NCI-H2107 (cell line): ENCODE results near the gene TRIM3.

Experiments
- DNase-seq: peaks from one replicate; lab custom pipeline; 2025; lab: John Stamatoyannopoulos, UW

TRIM3 gene

GRCh38 chr11:6437993-6438392, 35.7 kb downstream of the TRIM3 start:
- DNase-seq = no peak

GRCh38 chr11:6437423-6437822, 36.3 kb downstream of the TRIM3 start:
- DNase-seq = no peak

DNA sequence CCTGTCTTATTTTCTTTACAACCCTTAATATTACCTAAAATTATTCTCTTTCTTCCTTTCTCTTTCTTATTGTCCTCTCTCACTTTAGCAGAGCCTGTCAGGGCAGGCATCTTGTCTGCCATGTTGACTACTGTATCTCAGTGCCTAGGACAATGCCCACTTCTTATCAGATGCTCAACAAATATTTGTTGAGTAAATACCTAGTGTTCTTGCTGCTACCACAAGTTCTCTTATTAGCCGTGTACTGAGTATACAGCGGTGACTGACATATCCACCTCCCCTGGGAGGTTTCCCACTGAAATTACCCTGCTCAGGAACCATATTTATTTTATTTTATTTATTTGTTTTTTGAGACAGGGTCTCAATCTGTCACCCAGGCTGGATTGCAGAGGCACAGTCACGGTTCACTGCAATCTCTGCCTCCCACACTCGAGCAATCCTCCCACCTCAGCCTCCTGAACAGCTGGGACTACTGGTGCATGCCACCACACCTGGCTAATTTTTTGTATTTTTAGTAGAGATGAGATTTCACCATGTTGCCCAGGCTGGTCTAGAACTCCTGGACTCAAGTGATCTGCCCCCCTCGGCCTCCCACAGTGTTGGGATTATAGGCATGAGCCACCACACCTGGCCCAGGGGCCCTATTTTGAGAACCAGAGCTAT, 39.6 kb downstream of the TRIM3 start:
- DNase-seq = no peak

DNA sequence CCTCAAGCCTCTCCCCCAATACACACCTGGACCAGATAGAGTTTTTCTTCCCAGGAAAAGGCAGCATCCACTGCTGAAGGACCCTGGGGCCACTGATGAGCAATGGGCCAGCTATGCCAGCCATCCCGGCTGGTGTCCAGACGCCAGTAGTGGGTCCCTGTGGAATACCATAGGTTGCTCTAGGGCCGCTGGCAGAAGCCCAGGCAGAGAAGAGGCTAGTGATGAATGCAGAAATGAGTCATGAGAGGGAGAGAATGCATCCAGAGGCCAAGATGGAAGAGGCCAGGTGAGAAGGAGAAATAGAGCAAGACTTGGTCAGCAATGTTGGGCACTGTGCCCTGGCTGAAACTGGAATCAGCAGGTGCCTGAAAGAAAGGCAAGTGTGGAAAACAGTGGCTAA, 41.9 kb downstream of the TRIM3 start:
- no peak for DNase-seq

- DNase-seq = no peak
Observed at GRCh38 chr11:6427516-6427915, 46.2 kb downstream of the TRIM3 start.

DNA sequence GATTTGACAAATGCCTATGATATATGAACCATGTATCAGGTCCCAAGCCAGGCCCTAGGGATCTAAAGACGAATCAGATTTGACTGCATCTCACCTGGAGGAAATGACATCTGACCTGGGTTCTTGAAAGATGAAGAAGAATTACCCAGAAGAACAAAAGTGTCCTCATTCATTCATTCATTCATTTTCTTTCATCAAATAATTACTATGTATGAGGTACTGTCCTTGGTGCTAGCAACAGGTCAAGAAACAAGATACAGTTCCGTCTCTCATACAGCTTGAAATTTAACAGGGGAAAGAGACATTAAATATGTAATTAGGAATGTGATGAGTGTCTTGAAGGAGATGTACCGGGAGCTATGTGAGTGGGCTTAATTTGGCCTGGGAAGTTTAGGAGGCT, 53.1 kb downstream of the TRIM3 start:
- DNase-seq = no peak

DNA sequence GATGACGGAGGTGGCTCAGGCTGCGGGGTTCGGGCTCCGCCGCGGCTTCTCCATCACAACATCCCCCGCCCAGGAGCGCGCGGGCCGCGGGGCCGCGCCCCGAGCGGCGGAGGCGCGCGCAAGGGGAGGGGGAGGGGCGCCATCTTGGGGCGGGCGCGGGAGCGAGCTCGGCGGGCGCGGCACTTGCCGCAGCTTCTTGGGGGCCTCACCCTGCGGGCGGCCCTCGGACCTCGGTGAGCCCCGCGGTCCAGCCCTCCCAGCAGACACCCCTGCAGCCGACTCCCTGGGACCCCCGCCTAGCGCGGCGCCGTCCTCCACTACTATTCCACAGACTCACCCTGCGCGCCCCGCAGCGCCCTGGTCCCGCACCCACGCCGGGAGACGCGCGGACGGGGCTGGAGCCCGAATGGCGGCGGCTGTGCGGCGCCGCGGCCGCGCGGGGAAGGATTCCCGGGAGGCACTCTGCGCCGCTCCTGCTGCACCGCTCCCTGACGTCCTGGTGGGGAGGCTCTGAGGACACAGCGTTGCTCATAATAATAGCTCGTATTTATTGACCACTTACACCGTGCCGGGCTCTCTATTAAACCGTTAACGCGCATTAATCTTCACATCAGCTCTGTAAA, 54.6 kb downstream of the TRIM3 start, which contains the start of gene APBB1:
TSS of gene APBB1 (minus strand) at position 86 of the 623 bp plus-strand sequence. CDS start 7,747 bp downstream, outside the sequence.
- DNase-seq = peak; percentile 40

GRCh38 chr11:6418557-6419008, 55.2 kb downstream of the TRIM3 start:
- DNase-seq = peak; percentile 10

DNA sequence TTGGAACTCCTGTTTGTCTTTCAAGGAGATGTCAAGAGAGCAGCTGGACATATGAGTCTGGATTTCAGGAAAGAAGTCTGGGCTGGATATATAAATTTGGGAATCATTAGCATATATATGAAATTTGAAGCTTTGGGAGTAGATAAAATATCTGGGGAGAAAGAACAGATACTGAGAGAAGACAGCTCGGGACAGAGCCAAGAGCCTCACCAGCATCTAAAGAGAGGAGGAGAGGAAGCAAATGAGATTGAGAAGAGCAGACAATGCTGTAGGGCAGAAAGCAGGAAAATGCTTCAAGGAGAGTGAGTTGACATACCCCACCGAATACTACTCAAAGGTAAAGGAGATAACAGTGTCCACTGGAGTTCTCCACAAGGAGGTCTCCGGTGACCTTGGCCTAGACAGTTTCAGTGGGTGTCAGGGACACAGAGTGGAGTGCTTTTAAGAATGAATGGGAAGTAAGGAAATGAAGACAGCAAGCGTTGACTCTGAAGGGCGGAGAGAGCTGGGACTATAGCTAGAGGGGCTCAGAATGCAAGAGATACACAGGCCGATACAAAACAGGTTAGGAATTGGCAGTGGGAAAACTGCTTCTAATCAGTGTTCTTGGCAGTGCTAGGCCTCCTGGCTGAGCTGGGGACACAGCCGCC, 55.7 kb downstream of the TRIM3 start:
- no peak for DNase-seq

- no peak for DNase-seq
Observed at GRCh38 chr11:6415797-6416196, 57.9 kb downstream of the TRIM3 start.

- DNase-seq = no peak
Observed at GRCh38 chr11:6414874-6415328, 58.8 kb downstream of the TRIM3 start.

DNA sequence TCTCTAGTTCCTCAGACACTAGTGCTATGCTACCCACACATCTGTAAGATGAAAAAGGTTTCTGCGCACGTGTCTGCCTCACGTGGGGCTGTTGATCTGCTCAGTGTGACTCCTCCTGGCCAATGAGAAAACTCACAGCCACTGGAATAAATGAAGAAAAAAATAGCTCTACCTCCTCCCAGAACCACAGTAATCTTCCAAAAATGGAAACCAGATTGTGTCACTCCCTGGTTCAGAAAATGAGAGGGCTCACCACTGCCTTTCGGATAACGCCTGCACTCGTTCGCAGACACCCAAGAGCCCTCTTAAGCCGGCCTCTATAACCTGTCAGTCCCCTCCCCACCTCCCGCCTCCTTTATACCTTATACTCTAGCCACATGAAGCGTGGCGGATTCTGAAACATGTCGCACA, 59.9 kb downstream of the TRIM3 start:
- DNase-seq = no peak

GRCh38 chr11:6411594-6412031, 62.1 kb downstream of the TRIM3 start:
- no peak for DNase-seq

- no peak for DNase-seq
Observed at GRCh38 chr11:6410695-6411430, 62.9 kb downstream of the TRIM3 start.

DNA sequence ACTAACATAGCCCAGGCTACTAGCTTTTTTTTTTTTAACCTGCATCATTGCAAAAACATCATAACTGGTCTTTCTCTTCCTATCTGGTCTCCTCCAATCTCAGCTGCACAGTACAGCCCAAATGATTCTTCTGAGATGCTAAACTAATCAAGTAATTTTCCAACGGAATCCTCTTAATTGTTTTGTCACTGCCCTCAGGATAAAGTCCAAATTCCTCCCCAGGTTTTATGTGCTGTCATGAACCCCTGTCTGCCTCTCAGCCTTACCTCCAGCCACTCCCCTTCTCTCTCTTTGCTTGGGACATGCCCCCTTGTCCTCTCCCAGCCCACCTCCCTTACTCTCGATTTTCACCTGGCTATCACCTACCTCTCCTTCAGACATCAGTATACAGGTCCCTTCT, 67.4 kb downstream of the TRIM3 start:
- DNase-seq = no peak

GRCh38 chr11:6405846-6406245, 67.9 kb downstream of the TRIM3 start:
- DNase-seq = no peak

DNA sequence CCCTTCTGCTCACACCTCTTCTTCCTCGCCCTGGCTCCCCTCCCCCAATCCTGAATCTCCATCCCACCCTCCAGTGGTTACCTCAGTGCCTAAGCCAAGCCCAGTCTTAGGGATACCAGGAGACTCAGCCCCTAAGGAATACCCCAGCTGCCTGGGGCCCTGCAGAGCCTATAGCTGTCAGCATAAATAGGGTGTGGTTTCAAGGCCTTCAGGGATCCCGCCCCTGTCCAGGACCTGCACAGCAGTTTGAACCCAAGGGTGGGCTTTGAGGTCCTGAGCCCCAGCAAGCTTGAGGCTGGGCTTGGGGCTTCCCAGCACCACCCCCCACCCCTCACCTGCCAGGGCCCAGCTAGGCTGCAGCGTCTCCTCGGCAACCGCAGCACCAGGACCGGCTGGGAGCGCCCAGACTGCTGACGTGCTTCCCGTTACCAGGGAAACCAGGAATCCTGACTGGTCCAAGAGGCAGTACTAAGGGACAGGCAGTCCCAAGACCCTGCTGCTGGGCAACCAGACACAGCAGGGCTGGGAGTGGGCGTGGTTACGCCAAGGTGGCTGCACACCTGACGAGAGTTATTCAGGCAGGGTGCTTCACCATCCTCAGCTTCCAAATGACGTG, 68.6 kb downstream of the TRIM3 start:
- DNase-seq = no peak

GRCh38 chr11:6404342-6405051, 69.2 kb downstream of the TRIM3 start:
- no peak for DNase-seq

DNA sequence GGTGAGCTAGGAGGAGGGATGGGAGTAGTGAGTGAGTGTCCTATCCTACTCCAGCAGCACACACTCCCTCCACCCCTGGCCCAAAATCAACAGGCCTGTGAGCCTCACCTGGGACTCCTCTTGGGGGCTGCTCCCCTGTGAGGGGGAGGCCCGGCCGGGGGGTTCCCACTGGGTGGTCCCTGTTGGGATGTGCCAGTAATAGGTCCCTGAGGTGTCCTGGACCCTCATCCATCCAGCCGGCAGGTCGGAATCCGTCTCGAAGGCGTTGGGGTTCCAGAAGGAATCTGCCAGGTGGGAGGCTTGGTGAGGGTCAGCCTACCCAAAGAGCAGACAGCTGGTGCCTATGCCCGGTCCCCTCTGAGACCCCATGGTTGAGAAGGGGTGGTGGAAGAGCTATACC, 70.2 kb downstream of the TRIM3 start:
- no peak for DNase-seq

- no peak for DNase-seq
Observed at GRCh38 chr11:6402561-6402981, 71.2 kb downstream of the TRIM3 start.

DNA sequence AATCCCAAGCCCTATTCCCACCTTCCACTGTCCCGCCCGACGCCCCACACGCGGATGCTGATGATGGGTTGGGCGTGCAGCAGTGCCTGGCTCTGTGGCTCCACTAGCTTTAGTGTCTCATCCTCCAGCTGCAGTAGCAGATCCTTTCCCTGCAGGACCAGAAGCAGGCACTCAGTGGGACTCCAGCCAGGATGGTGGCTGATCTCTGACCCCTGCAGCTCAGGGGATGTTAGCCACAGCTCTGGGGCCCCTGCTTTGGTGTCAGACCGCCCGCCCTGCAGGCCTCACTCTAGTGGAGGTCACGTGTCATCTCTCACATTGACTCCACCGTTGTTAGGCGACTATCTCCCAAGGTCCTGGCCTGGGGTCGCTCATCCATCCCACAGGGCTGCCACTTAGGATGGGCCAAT, 71.7 kb downstream of the TRIM3 start:
- no peak for DNase-seq
